Cardiac muscle cell (in vitro differentiated cells and primary cell): ENCODE results near the gene NME7. TPM values are rescaled to one million over a fixed set of nuclear protein-coding genes. Genes with fewer than 3 reads are reported as not detected.

ENCODE experiments used
- DNase-seq, 2 donors: peaks; one replicate each; pipeline versions ENCODE4 v3.0.0 to v3.0.0-alpha.2; 2010 to 2017; ENCODE audit warnings: low read depth in 1 of 2, low spot score in 1 of 2
- H3K27ac ChIP-seq: fragments of 200-600 bp; sonication (generic); 2 replicates; pipeline ENCODE4 v1.5.1; 2016
- H3K27me3 ChIP-seq: fragments of 200-600 bp; sonication (generic); 2 replicates; pipeline ENCODE4 v1.6.0; 2016; ENCODE audit warnings: control low read depth
- H3K36me3 ChIP-seq: fragments of 200-600 bp; sonication (generic); 2 replicates; pipeline ENCODE4 v1.5.1; 2016; ENCODE audit warnings: control low read depth
- H3K4me1 ChIP-seq: fragments of 200-600 bp; sonication (generic); 2 replicates; pipeline ENCODE4 v1.8.1; 2017; ENCODE audit warnings: low read depth, mild to moderate bottlenecking, mixed run types
- H3K4me3 ChIP-seq: fragments of 200-600 bp; sonication (generic); 2 replicates; pipeline ENCODE4 v1.5.1; 2016; ENCODE audit warnings: mild to moderate bottlenecking
- H3K9me3 ChIP-seq: fragments of 200-600 bp; sonication (generic); 2 replicates; pipeline ENCODE4 v1.5.1; 2017; ENCODE audit warnings: low read depth, mild to moderate bottlenecking, control low read depth
- CTCF ChIP-seq: IDR thresholded peaks from 2 replicates; pipeline ENCODE4 v1.5.1; 2012; ENCODE audit warnings: low read depth, mild to moderate bottlenecking, low read length
- polyA plus RNA-seq: library from polyadenylated mRNA; unstranded; fragments of >200 nt; fragmentation: Nextera tagmentation; extraction: Ambion mirVana; gene quantifications from 2 replicates; pipeline ENCODE4 v1.2.1, GENCODE V29; 2016
- total RNA-seq: library from RNA; depleted of rRNA; stranded (reverse); fragments of >200 nt; gene quantifications from 2 replicates; pipeline ENCODE4 v1.2.3, GENCODE V29; 2016

NME7 gene
- total and polyA plus RNA-seq, 2 experiments from 2014 or later, result 10.1 to 110 TPM

- no peak overlapping the region for H3K27ac ChIP-seq
- no peak overlapping the region for H3K4me3 ChIP-seq
- no peak for TF ChIP-seq CTCF
- H3K36me3 ChIP-seq, result peaks cover under 1% of the 10 kb centered on the region
- H3K27me3 ChIP-seq, result no peaks in the 10 kb centered on the region
- no peaks in the 10 kb centered on the region for H3K9me3 ChIP-seq
- DNase-seq, result no peak
- H3K4me1 ChIP-seq, result peaks cover 3% of the 10 kb centered on the region
Measured at GRCh38 chr1:169138866-169139670, 228.5 kb downstream of the NME7 start.

- no peaks in the 10 kb centered on the region for H3K27me3 ChIP-seq
- H3K36me3 ChIP-seq, result peaks cover 16% of the 10 kb centered on the region
- DNase-seq, result no peak
- H3K9me3 ChIP-seq, result no peaks in the 10 kb centered on the region
- H3K4me1 ChIP-seq, result peaks cover 3% of the 10 kb centered on the region
- H3K4me3 ChIP-seq, result no peak overlapping the region
- H3K27ac ChIP-seq, result no peak overlapping the region
- no peak for TF ChIP-seq CTCF
Measured at GRCh38 chr1:169137357-169137756, 230.2 kb downstream of the NME7 start.

GRCh38 chr1:169133801-169134502, 233.6 kb downstream of the NME7 start:
- Histone ChIP-seq H3K4me1 (peaks cover 27% of the 10 kb centered on the region), H3K27me3 (no peaks in the 10 kb centered on the region), H3K9me3 (no peaks in the 10 kb centered on the region), H3K36me3 (peaks cover 46% of the 10 kb centered on the region), H3K4me3 (no peak overlapping the region), H3K27ac (peak overlapping the region; percentile 81)
- peak in 1 of 2 donors; percentile 38 for DNase-seq
- TF ChIP-seq CTCF, result peak; percentile 25

- Histone ChIP-seq H3K27me3 (no peaks in the 10 kb centered on the region), H3K27ac (peak overlapping the region; percentile 81), H3K9me3 (no peaks in the 10 kb centered on the region), H3K36me3 (peaks cover 53% of the 10 kb centered on the region), H3K4me1 (peaks cover 29% of the 10 kb centered on the region), H3K4me3 (no peak overlapping the region)
- TF ChIP-seq CTCF, result no peak
- no peak for DNase-seq
Measured at GRCh38 chr1:169133228-169133576, 234.4 kb downstream of the NME7 start.

- Histone ChIP-seq H3K27me3 (no peaks in the 10 kb centered on the region), H3K27ac (peak overlapping the region; percentile 81), H3K4me3 (no peak overlapping the region), H3K9me3 (no peaks in the 10 kb centered on the region), H3K4me1 (peaks cover 35% of the 10 kb centered on the region), H3K36me3 (peaks cover 58% of the 10 kb centered on the region)
- no peak for DNase-seq
- no peak for TF ChIP-seq CTCF
Measured at GRCh38 chr1:169132512-169133227, 234.9 kb downstream of the NME7 start.
